HG03469 (cell line): ENCODE measurements around the gene GOSR2.
"Not testable (repeated sequence)": the region's sequence is repeated elsewhere in the genome, so short reads cannot be mapped to it uniquely, and the experiment has no call there.

Experiments
- ATAC-seq: cut with Tn5 transposase; IDR thresholded peaks from one replicate; pipeline ENCODE4 v1.9.1; 2021; ENCODE audit warnings: mild to moderate bottlenecking, moderate library complexity, moderate number of reproducible peaks; ENCODE audit not compliant: unreplicated experiment

The GOSR2 gene

DNA sequence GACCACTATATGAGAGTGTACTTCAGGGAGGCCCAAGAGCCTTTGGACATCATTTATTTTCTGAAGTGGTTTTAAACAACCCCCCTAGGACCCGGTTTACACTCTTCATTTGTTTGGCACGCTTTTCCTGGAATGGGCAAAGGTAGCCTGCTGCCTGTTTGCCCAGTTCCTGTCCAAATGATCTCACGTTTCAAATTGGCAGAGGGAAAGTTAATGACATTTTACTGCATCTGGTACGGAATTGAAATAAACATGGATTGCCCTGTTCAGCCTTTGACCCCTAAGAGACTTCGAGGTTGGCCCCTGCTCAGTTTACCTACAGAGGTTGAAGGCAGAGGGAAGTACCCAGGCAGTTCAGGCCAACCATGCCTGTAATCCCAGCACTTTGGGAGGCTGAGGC lies 61.9 kb downstream of the GOSR2 start:
- ATAC-seq = no peak

GRCh38 chr17:46986366-46986765 lies 63.4 kb downstream of the GOSR2 start:
- no peak for ATAC-seq

DNA sequence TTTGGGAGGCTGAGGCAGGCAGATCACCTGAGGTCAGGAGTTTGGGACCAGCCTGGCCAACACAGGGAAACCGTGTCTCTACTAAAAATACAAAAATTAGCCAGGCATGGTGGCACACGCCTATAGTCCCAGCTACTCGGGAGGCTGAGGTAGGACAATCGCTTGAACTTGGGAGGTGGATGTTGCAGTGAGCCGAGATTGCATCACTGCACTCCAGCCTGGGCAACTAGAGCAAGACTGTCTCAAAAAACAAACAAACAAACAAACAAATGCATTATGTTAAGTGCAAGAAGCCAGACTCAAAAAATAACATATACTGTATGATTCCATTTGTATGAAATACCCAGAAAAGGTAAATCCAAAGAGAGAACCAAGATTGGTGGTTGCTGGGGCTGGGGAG lies 65.0 kb downstream of the GOSR2 start:
- not testable (repeated sequence) for ATAC-seq

DNA sequence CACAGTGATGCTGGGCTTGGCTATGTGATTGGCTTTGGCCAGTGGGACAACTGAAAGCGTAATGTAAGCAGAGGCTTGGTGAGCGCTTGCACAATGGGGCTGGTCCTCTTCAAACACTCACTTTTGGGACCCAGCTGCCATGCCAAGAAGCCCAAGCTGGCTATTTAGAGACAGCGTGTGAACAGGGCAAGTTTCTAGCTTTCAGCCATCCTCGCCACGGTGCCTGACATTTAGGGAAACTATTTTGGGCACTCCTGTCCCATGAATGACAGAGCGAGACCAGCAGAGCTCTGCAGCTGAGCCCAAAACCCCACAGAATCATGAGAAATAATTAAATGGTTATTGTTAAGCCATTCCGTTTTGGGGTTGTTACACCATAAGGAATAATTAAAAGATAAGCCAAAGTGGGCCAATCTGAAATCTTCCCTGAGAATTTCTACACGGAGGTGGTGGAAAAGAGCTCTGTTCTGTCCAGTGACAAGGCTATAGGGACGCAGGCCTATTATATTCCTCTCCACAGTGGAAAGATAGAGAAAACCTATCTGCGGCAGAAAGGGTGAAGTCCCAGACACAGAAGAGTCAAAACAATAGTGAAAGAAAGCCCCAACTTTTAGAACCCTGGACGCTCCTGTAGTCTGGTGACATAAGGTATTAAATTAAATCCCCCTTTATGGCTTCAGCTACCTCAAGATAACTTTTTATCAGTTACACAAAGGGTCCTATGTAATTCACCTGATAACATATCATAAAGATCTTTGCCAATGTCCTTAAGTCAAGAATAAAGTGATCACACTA lies 66.9 kb downstream of the GOSR2 start:
- ATAC-seq = no peak

- no peak for ATAC-seq
Observed at GRCh38 chr17:46991617-46992016, 68.7 kb downstream of the GOSR2 start.
